GM23248 (cell line): ENCODE measurements around the gene TRAF4.

Source experiments
- EZH2 ChIP-seq: fragments of 200-600 bp; sonication (generic); IDR thresholded peaks from 2 replicates; pipeline ENCODE4 v1.6.1; 2018; ENCODE audit warnings: antibody characterized with exemption, mild to moderate bottlenecking; ENCODE audit not compliant: insufficient read depth, poor library complexity, severe bottlenecking
- EZH2phosphoT487 ChIP-seq: fragments of 200-600 bp; sonication (generic); IDR thresholded peaks from 2 replicates; pipeline ENCODE4 v1.6.1; 2018; ENCODE audit warnings: antibody characterized with exemption, moderate library complexity, mild to moderate bottlenecking, low read depth; ENCODE audit not compliant: insufficient read depth

- TF ChIP-seq EZH2 (no peak), EZH2phosphoT487 (no peak)
Measured at GRCh38 chr17:28744972-28745785, 1.4 kb downstream of the TRAF4 start.
